Astrocyte (in vitro differentiated cells and primary cell): ENCODE data around the gene IGFBP2. TPM values are rescaled to one million over a fixed set of nuclear protein-coding genes. Genes with fewer than 3 reads are reported as not detected.

Source experiments
- DNase-seq: peaks from one replicate; pipeline ENCODE4 v3.0.0-alpha.2; 2010; ENCODE audit warnings: low read depth
- FAIRE-seq: peaks from 2 replicates; lab custom pipeline; 2011; peaks lifted over from hg19 to GRCh38; lab: Jason Lieb, UNC
- H2AFZ ChIP-seq: 2 replicates; pipeline ENCODE4 v1.6.0; 2012; ENCODE audit warnings: low read depth, low read length, inconsistent platforms
- H3K27ac ChIP-seq: 2 replicates; pipeline ENCODE4 v1.5.1; 2011; ENCODE audit warnings: low read depth, low read length, inconsistent platforms
- H3K27me3 ChIP-seq: 2 replicates; pipeline ENCODE4 v1.6.0; 2011; ENCODE audit warnings: low read length, inconsistent platforms; ENCODE audit not compliant: insufficient read depth
- H3K36me3 ChIP-seq: 2 replicates; pipeline ENCODE4 v1.5.1; 2011; ENCODE audit warnings: low read length, inconsistent platforms; ENCODE audit not compliant: insufficient read depth
- H3K4me1 ChIP-seq: 2 replicates; pipeline ENCODE4 v1.5.1; 2011; ENCODE audit warnings: low read length, inconsistent platforms; ENCODE audit not compliant: insufficient read depth
- H3K4me2 ChIP-seq: 2 replicates; pipeline ENCODE4 v1.6.0; 2012; ENCODE audit warnings: low read length, inconsistent platforms
- H3K4me3 ChIP-seq: 2 replicates; pipeline ENCODE4 v1.5.1; 2011; ENCODE audit warnings: low read depth, mild to moderate bottlenecking, low read length, inconsistent platforms; ENCODE audit not compliant: insufficient read depth
- H3K79me2 ChIP-seq: 2 replicates; pipeline ENCODE4 v1.6.0; 2012; ENCODE audit warnings: mild to moderate bottlenecking, low read length, inconsistent platforms; ENCODE audit not compliant: insufficient read depth
- H3K9ac ChIP-seq: 2 replicates; pipeline ENCODE4 v1.6.0; 2012; ENCODE audit warnings: mild to moderate bottlenecking, low read length, inconsistent platforms
- H3K9me3 ChIP-seq: 2 replicates; pipeline ENCODE4 v1.5.1; 2012; ENCODE audit warnings: low read depth, mild to moderate bottlenecking, low read length, inconsistent platforms; ENCODE audit not compliant: insufficient read depth
- H4K20me1 ChIP-seq: 2 replicates; pipeline ENCODE4 v1.6.0; 2012; ENCODE audit warnings: low read length, inconsistent platforms; ENCODE audit not compliant: insufficient read depth
- H3K27ac Mint-ChIP-seq: one replicate; pipeline ENCODE4 v1.8.0; 2021; ENCODE audit warnings: mild to moderate bottlenecking, mixed read lengths; ENCODE audit not compliant: unreplicated experiment
- H3K27me3 Mint-ChIP-seq: one replicate; pipeline ENCODE4 v1.8.0; 2021; ENCODE audit warnings: low read depth, mixed read lengths; ENCODE audit not compliant: unreplicated experiment
- H3K36me3 Mint-ChIP-seq: one replicate; pipeline ENCODE4 v1.8.0; 2021; ENCODE audit warnings: low read depth, mixed read lengths; ENCODE audit not compliant: unreplicated experiment
- H3K4me1 Mint-ChIP-seq: one replicate; pipeline ENCODE4 v1.8.0; 2021; ENCODE audit warnings: low read depth, mixed read lengths; ENCODE audit not compliant: unreplicated experiment
- H3K4me3 Mint-ChIP-seq: one replicate; pipeline ENCODE4 v1.8.0; 2021; ENCODE audit warnings: mild to moderate bottlenecking, moderate library complexity, mixed read lengths; ENCODE audit not compliant: unreplicated experiment
- H3K9me3 Mint-ChIP-seq: one replicate; pipeline ENCODE4 v1.8.0; 2021; ENCODE audit warnings: mild to moderate bottlenecking, mixed read lengths; ENCODE audit not compliant: unreplicated experiment
- CTCF ChIP-seq: IDR thresholded peaks from 2 replicates; pipeline ENCODE4 v1.5.1; 2011; ENCODE audit warnings: low read depth, mild to moderate bottlenecking, inconsistent platforms, low read length, moderate library complexity; ENCODE audit not compliant: insufficient read depth
- EZH2 ChIP-seq: IDR thresholded peaks from 2 replicates; pipeline ENCODE4 v1.6.1; 2012; ENCODE audit warnings: mild to moderate bottlenecking, low read length, inconsistent platforms; ENCODE audit not compliant: insufficient read depth
- total RNA-seq: library from RNA; stranded (reverse); gene quantifications from 2 replicates; pipeline ENCODE4 v1.2.1, GENCODE V29; 2021

The IGFBP2 gene
- total RNA-seq, 1 donor from 2014 or later, result 944 TPM

- Histone ChIP-seq H3K4me3 (no peak overlapping the region), H3K9ac (no peak overlapping the region), H3K4me1 (peaks cover 5% of the 10 kb centered on the region), H3K27me3 (peaks cover 24% of the 10 kb centered on the region), H3K4me2 (no peak overlapping the region), H3K9me3 (no peaks in the 10 kb centered on the region), H3K79me2 (no peaks in the 10 kb centered on the region), H3K36me3 (no peaks in the 10 kb centered on the region), H4K20me1 (no peaks in the 10 kb centered on the region), H3K27ac (no peak overlapping the region), H2AFZ (no peak overlapping the region)
- H3K9me3 Mint-ChIP-seq, result no peaks in the 10 kb centered on the region
- no peak for TF ChIP-seq CTCF
- TF ChIP-seq EZH2, result no peak
- DNase-seq (no peak), FAIRE-seq (no peak)
- H3K4me3 Mint-ChIP-seq, result no peak overlapping the region
- no peaks in the 10 kb centered on the region for H3K36me3 Mint-ChIP-seq
- H3K27me3 Mint-ChIP-seq, result peaks cover 38% of the 10 kb centered on the region
- H3K27ac Mint-ChIP-seq, result no peak overlapping the region
- H3K4me1 Mint-ChIP-seq, result peaks cover 11% of the 10 kb centered on the region
These were observed 31.4 kb upstream of the IGFBP2 start for GRCh38 chr2:216601632-216602409.

GRCh38 chr2:216603010-216603883 lies 30.0 kb upstream of the IGFBP2 start:
- Histone ChIP-seq H4K20me1 (no peaks in the 10 kb centered on the region), H2AFZ (no peak overlapping the region), H3K27me3 (peaks cover 26% of the 10 kb centered on the region), H3K9me3 (no peaks in the 10 kb centered on the region), H3K79me2 (no peaks in the 10 kb centered on the region), H3K4me3 (no peak overlapping the region), H3K4me1 (no peaks in the 10 kb centered on the region), H3K4me2 (no peak overlapping the region), H3K36me3 (no peaks in the 10 kb centered on the region), H3K9ac (no peak overlapping the region), H3K27ac (no peak overlapping the region)
- H3K27ac Mint-ChIP-seq, result no peak overlapping the region
- H3K36me3 Mint-ChIP-seq, result peaks cover 3% of the 10 kb centered on the region
- H3K4me3 Mint-ChIP-seq, result no peak overlapping the region
- no peak for DNase-seq
- peaks cover 11% of the 10 kb centered on the region for H3K4me1 Mint-ChIP-seq
- no peaks in the 10 kb centered on the region for H3K9me3 Mint-ChIP-seq
- FAIRE-seq, result no peak
- peaks cover 50% of the 10 kb centered on the region for H3K27me3 Mint-ChIP-seq
- TF ChIP-seq EZH2 (no peak), CTCF (no peak)
